Stimulated activated CD4-positive, alpha-beta T cell treated with anti-CD3 and anti-CD28 coated beads, Interleukin-1b, Interleukin-23, amount 100 ng/mL, for 1 hour (primary cell): ENCODE results near the gene ERP29.
A peak's percentile ranks its signal among the peaks of the same experiment; 100 is the strongest.
"Not testable (repeated sequence)": the region's sequence is repeated elsewhere in the genome, so short reads cannot be mapped to it uniquely, and the experiment has no call there.

ENCODE experiments used
- DNase-seq, 2 donors: peaks; one replicate each; pipeline ENCODE4 v3.0.0-alpha.2; 2020; ENCODE audit warnings: low read depth in 2 of 2

The ERP29 gene

GRCh38 chr12:112012775-112013600, at the start of gene ERP29, which contains the start of gene TMEM116:
Gene ERP29, plus strand, starts transcription at chr12:112013426. Its CDS starts 40 bp downstream, at chr12:112013466.
Gene TMEM116, minus strand, starts transcription at chr12:112013165. Its CDS starts 7,895 bp downstream, at chr12:112005270.
- peak; percentile 100 for DNase-seq

GRCh38 chr12:111964935-111965334, 48.3 kb upstream of the ERP29 start:
- DNase-seq: no peak

DNA sequence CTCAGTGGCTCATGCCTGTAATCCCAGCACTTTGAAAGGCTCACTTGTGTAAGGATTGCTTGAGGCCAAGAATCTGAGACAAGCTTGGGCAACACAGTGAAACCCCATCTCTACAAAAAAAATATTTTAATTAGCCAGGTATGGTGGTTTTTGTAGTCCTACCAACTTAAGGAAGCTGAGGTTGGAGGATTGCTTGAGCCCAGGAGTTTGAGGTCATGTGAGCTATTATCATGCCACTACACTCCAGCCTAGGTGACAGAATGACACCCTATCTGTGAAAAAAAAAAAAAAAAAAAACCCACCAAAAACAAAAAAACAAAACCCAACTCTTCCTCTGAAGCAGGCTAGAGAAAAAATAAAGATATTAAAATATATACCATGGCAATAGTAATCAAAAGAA, 41.4 kb upstream of the ERP29 start:
- DNase-seq: no peak

GRCh38 chr12:111975161-111975931, 37.9 kb upstream of the ERP29 start:
- DNase-seq: no peak

GRCh38 chr12:111976291-111976690, 36.9 kb upstream of the ERP29 start:
- no peak for DNase-seq

DNA sequence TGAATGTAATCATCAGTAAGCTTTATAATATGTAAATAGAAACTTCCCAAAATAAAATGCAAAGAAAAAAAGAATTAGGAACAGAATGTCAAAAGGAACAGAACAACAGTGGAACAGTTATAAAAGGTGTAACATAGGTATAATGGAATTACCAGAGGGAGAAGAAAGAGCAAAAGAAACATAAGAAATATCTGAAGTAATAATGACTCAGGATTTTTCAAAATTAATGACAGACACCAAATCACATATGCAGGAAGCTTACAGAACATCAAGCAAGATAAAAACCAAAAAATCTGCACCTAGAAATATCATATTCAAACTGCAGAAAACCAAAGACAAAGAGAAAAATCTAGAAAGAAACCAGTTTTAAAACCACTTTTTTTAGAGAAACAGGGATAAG, 36.4 kb upstream of the ERP29 start:
- DNase-seq: no peak

DNA sequence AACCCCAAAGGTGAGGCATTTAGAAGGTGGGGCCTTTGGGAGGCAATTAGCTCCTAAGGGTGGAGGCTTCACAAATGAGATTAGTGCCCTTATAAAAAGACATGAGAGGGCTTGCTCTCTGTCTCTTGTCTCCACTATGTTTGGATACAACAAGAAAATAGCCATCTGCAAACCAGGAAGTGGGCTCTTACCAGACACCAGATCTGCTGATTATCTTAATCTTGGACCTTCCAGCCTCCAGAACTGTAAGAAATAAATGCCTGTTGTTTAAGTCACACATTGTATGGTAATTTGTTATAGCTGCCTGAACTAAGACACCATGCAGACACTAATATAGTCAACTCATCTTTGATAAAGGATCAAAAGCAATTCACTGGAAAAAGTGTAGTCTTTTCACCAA, 34.7 kb upstream of the ERP29 start:
- DNase-seq: no peak

DNA sequence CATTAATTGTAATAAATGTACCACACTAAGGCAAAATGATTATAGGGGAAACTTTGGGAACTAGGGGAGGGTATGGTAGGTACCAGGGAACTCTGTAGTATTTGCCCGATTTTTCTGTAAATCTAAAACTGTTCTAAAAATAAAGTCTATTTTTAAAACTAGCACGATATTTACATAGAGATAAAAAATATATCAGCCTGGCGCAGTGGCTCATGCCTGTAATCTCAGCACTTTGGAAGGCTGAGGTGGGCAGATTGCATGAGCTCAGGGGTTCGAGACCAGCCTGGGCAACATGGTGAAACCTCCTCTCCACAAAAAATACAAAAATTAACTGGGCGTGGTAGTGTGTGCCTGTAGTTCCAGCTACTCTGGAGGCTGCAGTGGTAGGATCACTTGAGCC, 32.6 kb upstream of the ERP29 start:
- DNase-seq: no peak

GRCh38 chr12:111981987-111982386, 31.2 kb upstream of the ERP29 start:
- no peak for DNase-seq

GRCh38 chr12:111984820-111985219, 28.4 kb upstream of the ERP29 start:
- no peak for DNase-seq

GRCh38 chr12:111991535-111991934, 21.7 kb upstream of the ERP29 start:
- DNase-seq: no peak

GRCh38 chr12:111991946-111992345, 21.3 kb upstream of the ERP29 start:
- no peak for DNase-seq

- DNase-seq: no peak
These were observed 20.8 kb upstream of the ERP29 start for GRCh38 chr12:111992464-111992863.

DNA sequence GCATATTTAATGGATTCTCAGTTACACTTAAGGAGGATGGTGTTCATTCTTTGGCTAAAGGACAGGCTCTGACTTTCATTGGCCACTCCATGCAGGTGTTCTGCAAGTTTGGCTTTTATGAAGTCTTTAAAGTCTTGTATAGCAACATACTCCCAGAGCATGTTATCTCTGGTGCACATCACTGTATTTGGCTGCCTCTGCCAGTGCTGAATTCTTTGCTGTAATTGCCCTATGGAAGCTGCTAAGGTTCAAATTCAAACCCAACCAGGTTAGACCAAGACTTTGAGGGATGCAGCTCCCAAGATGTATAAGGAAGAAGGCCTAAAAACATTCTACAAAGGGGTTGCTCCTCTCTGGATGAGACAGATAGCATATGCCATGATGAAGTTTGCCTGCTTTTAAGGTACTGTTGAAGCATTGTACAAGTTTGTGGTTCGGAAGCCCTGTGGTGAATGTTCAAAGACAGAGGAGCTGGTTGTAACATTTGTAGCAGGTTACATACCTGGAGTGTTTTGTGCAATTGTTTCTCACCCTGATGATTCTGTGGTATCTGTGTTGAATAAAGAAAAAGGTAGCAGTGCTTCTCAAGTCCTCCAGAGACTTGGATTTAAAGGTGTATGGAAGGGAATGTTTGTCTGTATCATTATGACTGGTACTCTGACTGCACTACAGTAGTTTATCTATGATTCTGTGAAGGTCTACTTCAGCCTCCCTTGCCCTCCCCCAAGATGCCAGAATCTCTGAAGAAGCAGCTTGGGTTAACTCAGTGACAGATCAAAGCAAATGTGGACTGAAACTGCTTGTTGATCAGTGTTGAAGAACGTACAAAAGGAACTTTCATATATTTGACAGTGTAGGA, 19.7 kb upstream of the ERP29 start:
- DNase-seq: no peak

DNA sequence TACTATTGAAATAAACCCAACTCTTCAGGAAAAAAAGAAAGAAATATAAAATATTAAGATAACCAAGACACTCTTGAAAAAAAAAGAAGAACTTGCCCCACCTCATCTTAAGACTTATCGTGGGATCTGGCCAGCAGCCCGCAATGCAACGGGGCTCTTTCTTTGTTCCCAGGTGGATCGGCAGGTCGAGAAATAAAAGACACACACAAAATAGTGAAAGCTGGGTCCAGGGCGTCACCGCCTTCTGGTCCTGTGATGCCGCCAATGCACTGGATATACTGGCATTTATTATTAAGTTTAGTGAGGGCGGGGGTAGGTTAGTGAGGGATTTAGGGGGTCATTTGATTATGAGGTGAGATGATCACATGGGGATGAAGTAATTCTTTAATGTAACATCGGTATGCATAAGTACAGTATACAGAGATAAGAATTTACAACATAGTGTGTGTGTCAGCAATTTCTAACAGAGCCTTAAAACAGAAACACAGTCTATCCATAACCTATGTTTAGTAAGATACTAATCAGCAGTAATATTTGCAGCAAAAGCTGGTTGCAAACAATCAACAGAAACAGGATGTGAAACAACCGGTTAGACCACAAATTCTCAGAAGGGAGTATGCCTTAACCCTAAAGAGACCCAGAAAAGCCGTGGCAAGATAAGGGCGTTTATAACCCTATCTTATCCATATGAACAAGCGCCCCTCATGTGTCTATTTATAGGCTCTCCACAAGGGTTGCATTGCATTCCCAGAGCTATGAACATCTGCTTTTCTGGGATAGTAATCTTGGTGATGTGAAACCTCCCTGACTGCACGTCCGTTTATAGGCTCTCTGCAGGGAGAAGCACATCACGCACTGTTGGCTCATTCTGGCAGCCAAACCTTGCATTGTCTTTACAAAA, 18.8 kb upstream of the ERP29 start:
- not testable (repeated sequence) for DNase-seq

GRCh38 chr12:111995782-111996480, 17.3 kb upstream of the ERP29 start:
- no peak for DNase-seq

DNA sequence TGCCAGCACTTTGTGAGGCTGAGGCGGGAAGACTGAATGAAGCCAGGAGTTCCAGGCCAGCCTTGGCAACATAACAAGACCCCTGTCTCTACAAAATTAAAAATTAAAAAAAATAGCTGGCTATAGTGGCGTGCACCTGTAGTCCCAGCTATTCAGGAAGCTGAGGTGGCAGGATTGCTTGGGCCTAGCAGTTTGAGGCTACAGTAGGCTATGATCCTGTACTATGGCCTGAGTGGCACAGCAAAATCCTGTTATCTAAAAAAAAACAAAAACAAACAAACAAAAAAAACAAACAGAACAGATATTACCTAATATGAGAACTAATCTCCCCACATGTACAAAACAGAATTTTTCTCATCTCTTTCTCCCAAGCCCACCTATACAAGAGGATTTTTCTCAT, 15.9 kb upstream of the ERP29 start:
- DNase-seq: no peak

GRCh38 chr12:111998015-111998414, 15.2 kb upstream of the ERP29 start:
- no peak for DNase-seq

DNA sequence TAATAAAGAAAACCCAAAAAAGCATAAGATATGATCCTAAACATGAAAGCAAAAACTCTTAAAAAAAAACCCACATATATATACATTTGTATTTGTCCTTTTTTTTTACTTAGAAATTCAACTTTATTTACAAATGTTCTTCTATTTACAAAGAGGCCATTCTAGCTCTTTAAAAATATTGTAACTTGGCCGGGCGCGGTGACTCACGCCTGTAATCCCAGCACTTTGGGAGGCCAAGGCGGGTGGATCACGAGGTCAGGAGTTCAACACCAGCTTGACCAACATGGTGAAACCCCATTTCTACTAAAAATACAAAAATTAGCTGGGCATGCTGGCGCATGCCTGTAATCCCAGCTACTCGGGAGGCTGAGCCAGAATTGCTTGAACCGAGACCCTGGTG, 14.1 kb upstream of the ERP29 start:
- not testable (repeated sequence) for DNase-seq

DNA sequence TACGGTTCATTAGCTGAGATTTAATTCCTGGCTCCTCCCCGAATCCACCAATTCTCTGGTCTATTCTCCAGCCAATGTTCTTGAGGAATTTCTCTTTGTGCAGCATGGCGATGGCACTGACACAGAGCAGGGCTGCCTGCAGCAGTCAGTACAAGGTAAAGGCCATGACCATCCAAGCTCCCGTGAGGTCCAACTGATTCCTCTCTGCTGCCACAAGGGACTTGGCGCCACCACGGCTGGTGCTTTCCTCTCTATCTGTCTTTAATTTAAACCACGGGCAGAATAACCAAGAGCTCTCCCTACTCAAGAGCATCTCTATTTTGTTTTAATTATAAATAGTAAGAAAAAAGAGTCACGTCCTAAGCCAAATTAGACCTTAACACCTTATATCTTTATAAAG, 12.4 kb upstream of the ERP29 start:
- no peak for DNase-seq
